Superior temporal gyrus (tissue), 1 donor: ENCODE data around the gene GPHN.

Experiments used
- DNase-seq: peaks from one replicate; pipeline ENCODE4 v3.0.0-alpha.2; 2016; ENCODE audit errors: extremely low spot score

The GPHN gene

GRCh38 chr14:66507722-66508546, at the start of gene GPHN:
Gene GPHN, plus strand, starts transcription at chr14:66508147.
- peak; percentile 96 for DNase-seq

- DNase-seq: no peak
These were observed 48.3 kb upstream of the GPHN start for GRCh38 chr14:66459603-66460002.

- DNase-seq: no peak
These were observed 43.7 kb upstream of the GPHN start for GRCh38 chr14:66464261-66464660.

GRCh38 chr14:66468778-66469367, 39.1 kb upstream of the GPHN start:
- no peak for DNase-seq

GRCh38 chr14:66471584-66471983, 36.4 kb upstream of the GPHN start:
- DNase-seq: no peak

GRCh38 chr14:66472251-66472650, 35.7 kb upstream of the GPHN start:
- no peak for DNase-seq

- no peak for DNase-seq
These were observed 34.7 kb upstream of the GPHN start for GRCh38 chr14:66473223-66473622.

- no peak for DNase-seq
These were observed 31.0 kb upstream of the GPHN start for GRCh38 chr14:66476964-66477363.

GRCh38 chr14:66477567-66477966, 30.4 kb upstream of the GPHN start:
- no peak for DNase-seq

- no peak for DNase-seq
These were observed 25.1 kb upstream of the GPHN start for GRCh38 chr14:66482873-66483272.

GRCh38 chr14:66483322-66483721, 24.6 kb upstream of the GPHN start:
- no peak for DNase-seq

GRCh38 chr14:66485029-66485428, 22.9 kb upstream of the GPHN start:
- DNase-seq: no peak

GRCh38 chr14:66485910-66486421, 22.0 kb upstream of the GPHN start, which contains the start of gene CCDC196:
Gene CCDC196, plus strand, starts transcription at chr14:66486371. Its CDS starts 132 bp downstream, at chr14:66486503.
- no peak for DNase-seq

- DNase-seq: no peak
These were observed 20.8 kb upstream of the GPHN start for GRCh38 chr14:66487164-66487563.

- DNase-seq: no peak
These were observed 17.5 kb upstream of the GPHN start for GRCh38 chr14:66490143-66491111.

GRCh38 chr14:66493750-66494149, 14.2 kb upstream of the GPHN start:
- no peak for DNase-seq

GRCh38 chr14:66495218-66496098, 12.5 kb upstream of the GPHN start:
- DNase-seq: peak; percentile 87

- DNase-seq: no peak
These were observed 11.6 kb upstream of the GPHN start for GRCh38 chr14:66496188-66496807.

GRCh38 chr14:66496911-66497310, 11.0 kb upstream of the GPHN start:
- no peak for DNase-seq

GRCh38 chr14:66498311-66498710, 9.6 kb upstream of the GPHN start:
- no peak for DNase-seq
